Measurements from ENCODE around the gene NFATC4. TPM values are rescaled to one million over a fixed set of nuclear protein-coding genes. Genes with fewer than 3 reads are reported as not detected.

Gene NFATC4
- total and polyA plus RNA-seq, 2 of the 4 experiments (the other 2 are of a cell fraction) = 15.6 to 35.8 TPM

GRCh38 chr14:24368212-24368561 lies 203 bp downstream of the NFATC4 start:
- H3K4me2 ChIP-seq (ENCODE audit: low read depth, low read length) = peak overlapping the region; percentile 75
- TF ChIP-seq ELK1 (IDR thresholded peaks at IDR 0.05; ENCODE audit: borderline replicate concordance, low read depth, low read length) (no peak), POLR2A (IDR thresholded peaks at IDR 0.05; ENCODE audit: low read depth, low read length) (peak; percentile 2; the same call in 1 of the 2 replicates)
- H4K91ac ChIP-seq (ENCODE audit: insufficient read depth, low read depth, low read length) = peak overlapping the region; percentile 86
- no TSS peak for BruUV-seq (replicated peaks)
- H4K8ac ChIP-seq (ENCODE audit: low read depth in 2 of 2, low read length in 2 of 2) = peak overlapping the region; percentile 81 to 86; a peak in 3 of 4 replicates
- POLR2A ChIA-PET (ENCODE audit: unreplicated experiment) = no interaction called here
- peaks cover 24% of the 10 kb centered on the region for H3K36me3 ChIP-seq (ENCODE audit: control insufficient read depth, insufficient read depth, low read length)
- H2BK5ac ChIP-seq (ENCODE audit: low read depth, low read length, poor library complexity, severe bottlenecking) = peak overlapping the region; percentile 71
- peaks cover 3 to 28% of the 10 kb centered on the region in 2 experiments; a peak in 3 of 4 replicates for H3K79me1 ChIP-seq (ENCODE audit: low read depth in 1 of 2, low read length in 2 of 2)
- H3K4me3 ChIP-seq (ENCODE audit: insufficient read depth, low read depth, low read length) = peak overlapping the region; percentile 86
- H3K56ac ChIP-seq (ENCODE audit: extremely low read depth, insufficient read depth, low read length) = peak overlapping the region; percentile 88
- no peaks in the 10 kb centered on the region for H3K27me3 ChIP-seq (ENCODE audit: control insufficient read depth, insufficient read depth, low read length)
- no peak overlapping the region for H2BK20ac ChIP-seq (ENCODE audit: low read depth, low read length)
- intact Hi-C loops (cut with micrococcal nuclease) (no loop called here), in situ Hi-C loops (cut with MboI; ENCODE audit: low sequenced_read_pairs) (loop anchor here (10.0 kb wide), 1 partner anchor 67 kb away; no protein-coding TSS in a partner anchor), dilution Hi-C loops (cut with HindIII; ENCODE audit: low sequenced_read_pairs, unreplicated experiment) (no loop called here)
- peaks cover 4% of the 10 kb centered on the region for H4K20me1 ChIP-seq (ENCODE audit: insufficient read depth, low read length)
- WGBS, 2 experiments (ENCODE audit: extremely low coverage in 2 of 2, insufficient read length in 1 of 2) = 0% methylated on average over 5 of the region's 15 CpGs; no CpG with 5 or more reads in 1 of the 2 experiments
- peak overlapping the region; percentile 74 for H3K18ac ChIP-seq (ENCODE audit: low read depth, low read length)
- H4K5ac ChIP-seq (ENCODE audit: low read depth, low read length) = peak overlapping the region; percentile 66
- H2AK9ac ChIP-seq (replicated peaks; ENCODE audit: low read depth, low read length, poor library complexity) = peak overlapping the region; percentile 97
- H3K14ac ChIP-seq (replicated peaks; ENCODE audit: low read depth, low read length) = peak overlapping the region; percentile 74
- 0 out of 2 replicates have a peak, but pooled peaks have one; percentile 0 for ATAC-seq (ENCODE audit: low read depth)
- H2BK120ac ChIP-seq (ENCODE audit: low read depth, low read length) = peak overlapping the region; percentile 56
- CTCF ChIA-PET = no interaction called here
- no peaks in the 10 kb centered on the region for H3K9me3 ChIP-seq (ENCODE audit: control insufficient read depth, insufficient read depth, low read length)
- peak overlapping the region; percentile 89 for H3K4ac ChIP-seq (ENCODE audit: low read depth, low read length)
- H2BK15ac ChIP-seq (ENCODE audit: low read depth, low read length) = peak overlapping the region; percentile 91; the same call in 1 of the 3 replicates
- H2AFZ ChIP-seq (replicated peaks; ENCODE audit: low read length, poor library complexity) = peak overlapping the region; percentile 89
- peak overlapping the region; percentile 93; the same call in 1 of the 2 replicates for H2AK5ac ChIP-seq (ENCODE audit: low read depth, low read length)
- H3K4me1 ChIP-seq (ENCODE audit: control insufficient read depth, insufficient read depth, low read length) = peaks cover 12% of the 10 kb centered on the region
- peak overlapping the region; percentile 94 for H3K9ac ChIP-seq (ENCODE audit: low read depth, low read length)
- no peak overlapping the region; the same call in 1 of the 2 replicates for H3K23ac ChIP-seq (ENCODE audit: low read depth, low read length)
- peaks cover 9% of the 10 kb centered on the region for H3K9me1 ChIP-seq (ENCODE audit: insufficient read depth, low read length)
- DNase-seq = no peak
- H3K27ac ChIP-seq (ENCODE audit: insufficient read depth, low read length) = peak overlapping the region; percentile 94

Data from IMR-90 (cell line).